Esophagus squamous epithelium (tissue), 4 donors: Measurements from ENCODE around the gene GANC.

ENCODE experiments used
- CTCF ChIP-seq, 6 experiments: fragments of 450-650 bp in 4 of 6; fragments of 200-600 bp in 2 of 6; sonication (generic) in 2 of 6; IDR thresholded peaks; one replicate each; pipeline ENCODE4 v1.5.1; 2016 to 2019; ENCODE audit warnings: antibody characterized with exemption in 6 of 6, mild to moderate bottlenecking in 4 of 6, moderate library complexity in 4 of 6
- POLR2A ChIP-seq, 4 donors: fragments of 450-650 bp; IDR thresholded peaks; one replicate each; pipeline ENCODE4 v1.6.1; 2017; ENCODE audit warnings: antibody characterized with exemption in 4 of 4, mild to moderate bottlenecking in 4 of 4, moderate library complexity in 3 of 4

GRCh38 chr15:42344763-42345162 lies 71.8 kb downstream of the GANC start:
- TF ChIP-seq CTCF (IDR thresholded peaks at IDR 0.05) (no peak), POLR2A (IDR thresholded peaks at IDR 0.05) (no peak)
